Neuronal stem cell (in vitro differentiated cells): Measurements from ENCODE around the gene CXCL11.

ENCODE experiments used
- DNase-seq: peaks from one replicate; pipeline ENCODE4 v3.0.0-alpha.2; 2013; ENCODE audit warnings: low spot score
- H2AFZ ChIP-seq: one replicate; pipeline ENCODE4 v1.6.1; 2013; ENCODE audit warnings: mild to moderate bottlenecking, low read length, inconsistent platforms
- H2AK5ac ChIP-seq: 2 replicates; pipeline ENCODE4 v1.6.1; 2013; ENCODE audit warnings: low read depth, mild to moderate bottlenecking, inconsistent platforms, low read length, moderate library complexity, mixed read lengths
- H2BK120ac ChIP-seq: 2 replicates; pipeline ENCODE4 v1.6.1; 2013; ENCODE audit warnings: low read depth, mild to moderate bottlenecking, inconsistent platforms, low read length, moderate library complexity, mixed read lengths
- H2BK12ac ChIP-seq: one replicate; pipeline ENCODE4 v1.6.1; 2013; ENCODE audit warnings: low read length, inconsistent platforms
- H2BK15ac ChIP-seq: 2 replicates; pipeline ENCODE4 v1.6.1; 2013; ENCODE audit warnings: mild to moderate bottlenecking, low read length, inconsistent platforms, mixed read lengths
- H2BK5ac ChIP-seq: one replicate; pipeline ENCODE4 v1.6.1; 2013; ENCODE audit warnings: inconsistent platforms, mild to moderate bottlenecking, low read length, moderate library complexity
- H3K14ac ChIP-seq: one replicate; pipeline ENCODE4 v1.6.1; 2013; ENCODE audit warnings: low read length, inconsistent platforms
- H3K18ac ChIP-seq: 2 replicates; pipeline ENCODE4 v1.6.1; 2013; ENCODE audit warnings: low read length, inconsistent platforms
- H3K23ac ChIP-seq: 2 replicates; pipeline ENCODE4 v1.6.1; 2013; ENCODE audit warnings: low read depth, mild to moderate bottlenecking, mixed read lengths, low read length, inconsistent platforms; ENCODE audit not compliant: poor library complexity
- H3K27ac ChIP-seq: replicated peaks from 3 replicates; pipeline ENCODE4 v1.5.1; 2013; ENCODE audit warnings: low read length, inconsistent platforms
- H3K27me3 ChIP-seq, 3 experiments: 2 replicates each; pipeline ENCODE4 v1.6.1; 2013; ENCODE audit warnings: low read length in 3 of 3, mild to moderate bottlenecking in 2 of 3, inconsistent platforms in 1 of 3, low read depth in 1 of 3, mixed read lengths in 1 of 3, moderate library complexity in 1 of 3; ENCODE audit not compliant: control insufficient read depth in 3 of 3, insufficient read depth in 3 of 3
- H3K36me3 ChIP-seq, 2 donors: replicated peaks in 1 of 2; 2 replicates each; pipeline ENCODE4 v1.6.1; 2013; ENCODE audit warnings: low read length in 2 of 2; ENCODE audit not compliant: control insufficient read depth in 2 of 2, insufficient read depth in 2 of 2
- H3K4ac ChIP-seq: 2 replicates; pipeline ENCODE4 v1.6.1; 2013; ENCODE audit warnings: inconsistent platforms, mild to moderate bottlenecking, low read length, moderate library complexity
- H3K4me1 ChIP-seq, 2 donors: 1 replicate in 1 of 2; 2 replicates in 1 of 2; pipeline ENCODE4 v1.6.1; 2013; ENCODE audit warnings: low read length in 2 of 2, low read depth in 1 of 2; ENCODE audit not compliant: control insufficient read depth in 2 of 2, insufficient read depth in 1 of 2
- H3K4me2 ChIP-seq: one replicate; pipeline ENCODE4 v1.6.1; 2013; ENCODE audit warnings: mild to moderate bottlenecking, low read length, inconsistent platforms; ENCODE audit not compliant: insufficient read depth, poor library complexity, severe bottlenecking
- H3K4me3 ChIP-seq, 2 donors: 2 replicates each; pipeline ENCODE4 v1.5.1; 2013; ENCODE audit warnings: low read length in 2 of 2, mild to moderate bottlenecking in 2 of 2, inconsistent platforms in 1 of 2, moderate library complexity in 1 of 2
- H3K79me1 ChIP-seq: one replicate; pipeline ENCODE4 v1.6.1; 2013; ENCODE audit warnings: low read depth, mild to moderate bottlenecking, inconsistent platforms, low read length, moderate library complexity
- H3K9ac ChIP-seq: one replicate; pipeline ENCODE4 v1.6.1; 2013; ENCODE audit warnings: mild to moderate bottlenecking, low read depth, low read length, inconsistent platforms; ENCODE audit not compliant: poor library complexity
- H3K9me3 ChIP-seq, 2 donors: replicated peaks in 1 of 2; 2 replicates each; pipeline versions ENCODE3 to v1.6.1; 2013; ENCODE audit warnings: low read length in 2 of 2, mild to moderate bottlenecking in 2 of 2, inconsistent platforms in 1 of 2, low read depth in 1 of 2, mixed read lengths in 1 of 2, moderate library complexity in 1 of 2; ENCODE audit not compliant: control insufficient read depth in 2 of 2, insufficient read depth in 1 of 2
- H4K8ac ChIP-seq: one replicate; pipeline ENCODE4 v1.6.1; 2013; ENCODE audit warnings: low read depth, mild to moderate bottlenecking, inconsistent platforms, low read length, moderate library complexity
- H4K91ac ChIP-seq: one replicate; pipeline ENCODE4 v1.6.1; 2013; ENCODE audit warnings: low read length, low read depth, mild to moderate bottlenecking, inconsistent platforms; ENCODE audit not compliant: poor library complexity
- WGBS, 2 donors: extraction: QIAGEN DNeasy Blood & Tissue Kit; methylation state at CpG; one replicate each; pipeline ENCODE4 v1.1.7; 2013; ENCODE audit warnings: missing lambda C conversion rate in 2 of 2, mixed read lengths in 1 of 2; ENCODE audit not compliant: insufficient read length in 2 of 2, insufficient replicate concordance in 1 of 2; ENCODE audit errors: extremely low coverage in 2 of 2; 5-methylcytosine and 5-hydroxymethylcytosine counted together

Gene CXCL11

DNA sequence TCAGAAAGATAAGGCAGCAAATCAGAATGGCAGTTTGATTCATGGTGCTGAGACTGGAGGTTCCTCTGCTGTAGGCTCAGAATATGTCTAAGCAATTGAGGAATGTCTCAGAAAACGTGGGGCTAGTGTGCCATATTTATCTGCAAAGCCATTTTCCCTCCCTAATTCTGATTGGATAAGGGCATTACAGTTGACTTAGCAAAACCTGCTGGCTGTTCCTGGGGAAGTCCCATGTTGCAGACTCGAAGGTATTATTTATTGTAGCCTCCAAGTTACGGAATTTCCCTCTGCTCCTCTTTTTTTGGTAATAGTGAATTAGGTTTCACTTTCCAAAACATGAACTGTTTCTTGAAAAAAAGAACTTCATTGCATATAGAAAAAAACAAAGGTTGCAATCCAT, 12.5 kb downstream of the CXCL11 start, which contains the start of gene CXCL10:
TSS of gene CXCL10 (minus strand) at position 109 of the 400 bp plus-strand sequence. CDS start at position 43, 66 bp downstream.
- Histone ChIP-seq H3K27ac (no peak within 1 kb of the TSS), H2BK12ac (no peak within 1 kb of the TSS), H2AK5ac (no peak within 1 kb of the TSS), H3K4me1 (no peaks in the 10 kb centered on the region), H3K4me3 (no peak within 1 kb of the TSS), H2BK15ac (no peak within 1 kb of the TSS), H2BK5ac (no peak within 1 kb of the TSS), H3K27me3 (peaks cover 0 to 37% (median 0%) of the 10 kb centered on the region in 3 experiments), H3K18ac (no peak within 1 kb of the TSS), H2AFZ (no peak within 1 kb of the TSS), H3K79me1 (no peaks in the 10 kb centered on the region), H4K8ac (no peak within 1 kb of the TSS), H3K4me2 (no peak within 1 kb of the TSS), H4K91ac (no peak within 1 kb of the TSS), H3K9me3 (no peaks in the 10 kb centered on the region), H3K9ac (no peak within 1 kb of the TSS), H3K23ac (no peak within 1 kb of the TSS), H2BK120ac (no peak within 1 kb of the TSS), H3K4ac (no peak within 1 kb of the TSS), H3K14ac (no peak within 1 kb of the TSS), H3K36me3 (no peaks in the 10 kb centered on the region)
- no CpG with 5 or more reads among the region's 3 CpGs for WGBS, 2 donors
- no peak for DNase-seq

GRCh38 chr4:76022677-76023076, 13.2 kb downstream of the CXCL11 start:
- H4K91ac ChIP-seq: no peak overlapping the region
- no peak overlapping the region for H3K18ac ChIP-seq
- H3K9ac ChIP-seq: no peak overlapping the region
- no peak overlapping the region for H3K4me3 ChIP-seq
- no peak overlapping the region for H2BK15ac ChIP-seq
- no peak overlapping the region for H2BK5ac ChIP-seq
- no peak for DNase-seq
- H2AFZ ChIP-seq: no peak overlapping the region
- peaks cover 0 to 31% (median 0%) of the 10 kb centered on the region in 3 experiments for H3K27me3 ChIP-seq
- H2BK12ac ChIP-seq: no peak overlapping the region
- H3K79me1 ChIP-seq: no peaks in the 10 kb centered on the region
- no peaks in the 10 kb centered on the region for H3K36me3 ChIP-seq
- no peak overlapping the region for H3K4ac ChIP-seq
- no peak overlapping the region for H4K8ac ChIP-seq
- no peak overlapping the region for H3K23ac ChIP-seq
- H3K14ac ChIP-seq: no peak overlapping the region
- H3K9me3 ChIP-seq: no peaks in the 10 kb centered on the region
- H3K4me1 ChIP-seq: no peaks in the 10 kb centered on the region
- no peak overlapping the region for H2AK5ac ChIP-seq
- H3K27ac ChIP-seq: no peak overlapping the region
- WGBS, 2 donors: no CpG with 5 or more reads among the region's 2 CpGs
- H3K4me2 ChIP-seq: no peak overlapping the region
- no peak overlapping the region for H2BK120ac ChIP-seq

DNA sequence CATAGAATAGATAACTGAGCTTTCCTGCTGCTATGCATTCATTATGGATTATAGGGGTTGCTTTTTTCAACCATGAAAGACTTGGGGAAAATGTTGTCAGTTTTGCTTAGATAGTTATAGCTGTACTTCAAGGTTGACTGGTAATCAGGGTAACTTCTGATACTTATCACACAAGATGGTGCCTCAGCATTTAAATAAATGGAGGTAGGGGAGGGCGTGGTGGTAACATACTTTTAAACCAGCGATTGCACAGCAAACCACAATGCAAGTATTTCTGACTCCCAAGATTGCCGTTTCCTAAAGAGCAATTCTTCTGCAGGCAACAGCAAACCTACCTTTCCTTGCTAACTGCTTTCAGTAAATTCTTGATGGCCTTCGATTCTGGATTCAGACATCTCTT, 13.8 kb downstream of the CXCL11 start:
- Histone ChIP-seq H3K4me2 (no peak overlapping the region), H3K18ac (no peak overlapping the region), H2BK5ac (no peak overlapping the region), H3K4me1 (no peaks in the 10 kb centered on the region), H3K9me3 (no peaks in the 10 kb centered on the region), H3K27ac (no peak overlapping the region), H4K91ac (no peak overlapping the region), H2BK12ac (no peak overlapping the region), H2BK120ac (no peak overlapping the region), H3K4ac (no peak overlapping the region), H3K79me1 (no peaks in the 10 kb centered on the region), H2AK5ac (no peak overlapping the region), H3K9ac (no peak overlapping the region), H2AFZ (no peak overlapping the region), H3K4me3 (no peak overlapping the region), H3K23ac (no peak overlapping the region), H3K36me3 (no peaks in the 10 kb centered on the region), H4K8ac (no peak overlapping the region), H2BK15ac (no peak overlapping the region), H3K27me3 (peaks cover 0 to 31% (median 0%) of the 10 kb centered on the region in 3 experiments), H3K14ac (no peak overlapping the region)
- no CpG with 5 or more reads among the region's 4 CpGs for WGBS, 2 donors
- no peak for DNase-seq

GRCh38 chr4:76017056-76017686, 18.7 kb downstream of the CXCL11 start:
- H3K9me3 ChIP-seq: no peaks in the 10 kb centered on the region
- H3K4ac ChIP-seq: no peak overlapping the region
- H2AK5ac ChIP-seq: no peak overlapping the region
- H3K4me3 ChIP-seq: no peak overlapping the region
- no peak overlapping the region for H2BK12ac ChIP-seq
- no peak overlapping the region for H2AFZ ChIP-seq
- no peak overlapping the region for H3K23ac ChIP-seq
- no peak overlapping the region for H3K18ac ChIP-seq
- H3K4me1 ChIP-seq: no peaks in the 10 kb centered on the region
- no peak overlapping the region for H3K9ac ChIP-seq
- H3K79me1 ChIP-seq: no peaks in the 10 kb centered on the region
- H4K91ac ChIP-seq: no peak overlapping the region
- no peak overlapping the region for H2BK15ac ChIP-seq
- DNase-seq: no peak
- no peaks in the 10 kb centered on the region for H3K36me3 ChIP-seq
- H2BK120ac ChIP-seq: no peak overlapping the region
- H3K27ac ChIP-seq: no peak overlapping the region
- no peak overlapping the region for H2BK5ac ChIP-seq
- H4K8ac ChIP-seq: no peak overlapping the region
- no CpG with 5 or more reads among the region's 3 CpGs for WGBS, 2 donors
- no peak overlapping the region for H3K14ac ChIP-seq
- no peaks in the 10 kb centered on the region for H3K27me3 ChIP-seq
- H3K4me2 ChIP-seq: no peak overlapping the region
